ENCODE measurements around the gene RASGEF1B.
A peak's percentile ranks its signal among the peaks of the same experiment; 100 is the strongest.

Gene RASGEF1B

GRCh38 chr4:81471588-81472280, at the start of gene RASGEF1B:
TSS of gene RASGEF1B (minus strand) at chr4:81471907. CDS start at chr4:81459508, 12,399 bp downstream.
- H3K4me1 ChIP-seq (ENCODE audit: control insufficient read depth, insufficient read depth, low read length), result peaks cover 32% of the 10 kb centered on the region
- H3K27me3 ChIP-seq (ENCODE audit: control insufficient read depth, insufficient read depth, low read length), result no peaks in the 10 kb centered on the region
- H3K9me3 ChIP-seq (ENCODE audit: control insufficient read depth, low read length), result no peaks in the 10 kb centered on the region
- H3K36me3 ChIP-seq (ENCODE audit: control insufficient read depth, insufficient read depth, low read length), result no peaks in the 10 kb centered on the region
- peak within 1 kb of the TSS; percentile 96 for H3K9ac ChIP-seq (ENCODE audit: low read length)
- H3K4me3 ChIP-seq (ENCODE audit: low read length), result peak within 1 kb of the TSS; percentile 97

GRCh38 chr4:81519856-81520255, 48.1 kb upstream of the RASGEF1B start:
- Histone ChIP-seq H3K4me1 (ENCODE audit: control insufficient read depth, insufficient read depth, low read length) (peaks cover 33% of the 10 kb centered on the region), H3K4me3 (ENCODE audit: low read length) (no peak overlapping the region), H3K9ac (ENCODE audit: low read length) (peak overlapping the region; percentile 29), H3K36me3 (ENCODE audit: control insufficient read depth, insufficient read depth, low read length) (no peaks in the 10 kb centered on the region), H3K9me3 (ENCODE audit: control insufficient read depth, low read length) (no peaks in the 10 kb centered on the region), H3K27me3 (ENCODE audit: control insufficient read depth, insufficient read depth, low read length) (no peaks in the 10 kb centered on the region)

GRCh38 chr4:81519427-81519773, 47.7 kb upstream of the RASGEF1B start:
- Histone ChIP-seq H3K9me3 (ENCODE audit: control insufficient read depth, low read length) (no peaks in the 10 kb centered on the region), H3K9ac (ENCODE audit: low read length) (no peak overlapping the region), H3K4me3 (ENCODE audit: low read length) (no peak overlapping the region), H3K36me3 (ENCODE audit: control insufficient read depth, insufficient read depth, low read length) (no peaks in the 10 kb centered on the region), H3K4me1 (ENCODE audit: control insufficient read depth, insufficient read depth, low read length) (peaks cover 29% of the 10 kb centered on the region), H3K27me3 (ENCODE audit: control insufficient read depth, insufficient read depth, low read length) (no peaks in the 10 kb centered on the region)

- Histone ChIP-seq H3K36me3 (ENCODE audit: control insufficient read depth, insufficient read depth, low read length) (no peaks in the 10 kb centered on the region), H3K27me3 (ENCODE audit: control insufficient read depth, insufficient read depth, low read length) (no peaks in the 10 kb centered on the region), H3K9me3 (ENCODE audit: control insufficient read depth, low read length) (no peaks in the 10 kb centered on the region), H3K4me3 (ENCODE audit: low read length) (no peak overlapping the region), H3K4me1 (ENCODE audit: control insufficient read depth, insufficient read depth, low read length) (peaks cover 26% of the 10 kb centered on the region), H3K9ac (ENCODE audit: low read length) (no peak overlapping the region)
These were observed 47.2 kb upstream of the RASGEF1B start for GRCh38 chr4:81518762-81519426.

GRCh38 chr4:81516241-81516640, 44.5 kb upstream of the RASGEF1B start:
- peaks cover 24% of the 10 kb centered on the region for H3K4me1 ChIP-seq (ENCODE audit: control insufficient read depth, insufficient read depth, low read length)
- no peaks in the 10 kb centered on the region for H3K27me3 ChIP-seq (ENCODE audit: control insufficient read depth, insufficient read depth, low read length)
- H3K9me3 ChIP-seq (ENCODE audit: control insufficient read depth, low read length), result no peaks in the 10 kb centered on the region
- H3K9ac ChIP-seq (ENCODE audit: low read length), result no peak overlapping the region
- no peak overlapping the region for H3K4me3 ChIP-seq (ENCODE audit: low read length)
- H3K36me3 ChIP-seq (ENCODE audit: control insufficient read depth, insufficient read depth, low read length), result no peaks in the 10 kb centered on the region

- no peak overlapping the region for H3K9ac ChIP-seq (ENCODE audit: low read length)
- H3K9me3 ChIP-seq (ENCODE audit: control insufficient read depth, low read length), result no peaks in the 10 kb centered on the region
- no peaks in the 10 kb centered on the region for H3K36me3 ChIP-seq (ENCODE audit: control insufficient read depth, insufficient read depth, low read length)
- H3K4me3 ChIP-seq (ENCODE audit: low read length), result no peak overlapping the region
- peaks cover 1% of the 10 kb centered on the region for H3K4me1 ChIP-seq (ENCODE audit: control insufficient read depth, insufficient read depth, low read length)
- no peaks in the 10 kb centered on the region for H3K27me3 ChIP-seq (ENCODE audit: control insufficient read depth, insufficient read depth, low read length)
These were observed 41.2 kb upstream of the RASGEF1B start for GRCh38 chr4:81512757-81513501.

- Histone ChIP-seq H3K27me3 (ENCODE audit: control insufficient read depth, insufficient read depth, low read length) (no peaks in the 10 kb centered on the region), H3K4me3 (ENCODE audit: low read length) (no peak overlapping the region), H3K9me3 (ENCODE audit: control insufficient read depth, low read length) (no peaks in the 10 kb centered on the region), H3K36me3 (ENCODE audit: control insufficient read depth, insufficient read depth, low read length) (no peaks in the 10 kb centered on the region), H3K4me1 (ENCODE audit: control insufficient read depth, insufficient read depth, low read length) (no peaks in the 10 kb centered on the region), H3K9ac (ENCODE audit: low read length) (no peak overlapping the region)
These were observed 40.5 kb upstream of the RASGEF1B start for GRCh38 chr4:81512001-81512756.

- Histone ChIP-seq H3K9me3 (ENCODE audit: control insufficient read depth, low read length) (no peaks in the 10 kb centered on the region), H3K4me3 (ENCODE audit: low read length) (no peak overlapping the region), H3K36me3 (ENCODE audit: control insufficient read depth, insufficient read depth, low read length) (no peaks in the 10 kb centered on the region), H3K27me3 (ENCODE audit: control insufficient read depth, insufficient read depth, low read length) (no peaks in the 10 kb centered on the region), H3K4me1 (ENCODE audit: control insufficient read depth, insufficient read depth, low read length) (no peaks in the 10 kb centered on the region), H3K9ac (ENCODE audit: low read length) (no peak overlapping the region)
These were observed 39.0 kb upstream of the RASGEF1B start for GRCh38 chr4:81510643-81511178.

GRCh38 chr4:81509822-81510221, 38.1 kb upstream of the RASGEF1B start:
- Histone ChIP-seq H3K4me3 (ENCODE audit: low read length) (no peak overlapping the region), H3K9me3 (ENCODE audit: control insufficient read depth, low read length) (no peaks in the 10 kb centered on the region), H3K4me1 (ENCODE audit: control insufficient read depth, insufficient read depth, low read length) (no peaks in the 10 kb centered on the region), H3K36me3 (ENCODE audit: control insufficient read depth, insufficient read depth, low read length) (no peaks in the 10 kb centered on the region), H3K27me3 (ENCODE audit: control insufficient read depth, insufficient read depth, low read length) (no peaks in the 10 kb centered on the region), H3K9ac (ENCODE audit: low read length) (no peak overlapping the region)

GRCh38 chr4:81509191-81509590, 37.5 kb upstream of the RASGEF1B start:
- no peaks in the 10 kb centered on the region for H3K9me3 ChIP-seq (ENCODE audit: control insufficient read depth, low read length)
- no peaks in the 10 kb centered on the region for H3K36me3 ChIP-seq (ENCODE audit: control insufficient read depth, insufficient read depth, low read length)
- no peak overlapping the region for H3K4me3 ChIP-seq (ENCODE audit: low read length)
- no peaks in the 10 kb centered on the region for H3K4me1 ChIP-seq (ENCODE audit: control insufficient read depth, insufficient read depth, low read length)
- no peak overlapping the region for H3K9ac ChIP-seq (ENCODE audit: low read length)
- H3K27me3 ChIP-seq (ENCODE audit: control insufficient read depth, insufficient read depth, low read length), result no peaks in the 10 kb centered on the region

GRCh38 chr4:81508411-81509185, 36.9 kb upstream of the RASGEF1B start:
- Histone ChIP-seq H3K4me3 (ENCODE audit: low read length) (no peak overlapping the region), H3K27me3 (ENCODE audit: control insufficient read depth, insufficient read depth, low read length) (no peaks in the 10 kb centered on the region), H3K9me3 (ENCODE audit: control insufficient read depth, low read length) (no peaks in the 10 kb centered on the region), H3K4me1 (ENCODE audit: control insufficient read depth, insufficient read depth, low read length) (no peaks in the 10 kb centered on the region), H3K36me3 (ENCODE audit: control insufficient read depth, insufficient read depth, low read length) (no peaks in the 10 kb centered on the region), H3K9ac (ENCODE audit: low read length) (no peak overlapping the region)

All from mucosa of stomach (tissue), 1 donor.